HG03432 (cell line): ENCODE results near the gene ATP9A.
"Not testable (repeated sequence)": the region's sequence is repeated elsewhere in the genome, so short reads cannot be mapped to it uniquely, and the experiment has no call there.

Experiments used
- ATAC-seq: cut with Tn5 transposase; IDR thresholded peaks from one replicate; pipeline ENCODE4 v1.9.1; 2021; ENCODE audit warnings: mild to moderate bottlenecking, moderate library complexity; ENCODE audit not compliant: unreplicated experiment

The ATP9A gene

GRCh38 chr20:51697096-51697826 is 70.9 kb downstream of the ATP9A start:
- no peak for ATAC-seq

GRCh38 chr20:51696304-51697071 is 71.7 kb downstream of the ATP9A start:
- ATAC-seq, result no peak

GRCh38 chr20:51695574-51696303 is 72.5 kb downstream of the ATP9A start:
- ATAC-seq, result no peak

- ATAC-seq, result no peak
These were observed 75.3 kb downstream of the ATP9A start for GRCh38 chr20:51692806-51693400.

GRCh38 chr20:51691703-51692102 is 76.5 kb downstream of the ATP9A start:
- no peak for ATAC-seq

- no peak for ATAC-seq
These were observed 79.5 kb downstream of the ATP9A start for GRCh38 chr20:51688600-51689244.

- ATAC-seq, result no peak
These were observed 80.6 kb downstream of the ATP9A start for GRCh38 chr20:51687630-51688029.

- ATAC-seq, result no peak
These were observed 81.1 kb downstream of the ATP9A start for GRCh38 chr20:51687108-51687507.

GRCh38 chr20:51685494-51685893 is 82.7 kb downstream of the ATP9A start:
- ATAC-seq, result not testable (repeated sequence)

GRCh38 chr20:51680067-51680749 is 88.0 kb downstream of the ATP9A start:
- ATAC-seq, result no peak

GRCh38 chr20:51679254-51679921 is 88.8 kb downstream of the ATP9A start:
- no peak for ATAC-seq

GRCh38 chr20:51678026-51678697 is 90.0 kb downstream of the ATP9A start:
- ATAC-seq, result no peak

GRCh38 chr20:51668947-51669346 is 99.2 kb downstream of the ATP9A start:
- no peak for ATAC-seq

GRCh38 chr20:51668515-51668914 is 99.7 kb downstream of the ATP9A start:
- ATAC-seq, result no peak

GRCh38 chr20:51667491-51667890 is 100.7 kb downstream of the ATP9A start:
- no peak for ATAC-seq

- no peak for ATAC-seq
These were observed 101.2 kb downstream of the ATP9A start for GRCh38 chr20:51667002-51667408.

GRCh38 chr20:51666126-51666525 is 102.1 kb downstream of the ATP9A start:
- ATAC-seq, result no peak

GRCh38 chr20:51665543-51666118 is 102.6 kb downstream of the ATP9A start:
- no peak for ATAC-seq
